ENCODE measurements around the gene TIAM2.

The TIAM2 gene

GRCh38 chr6:155195903-155196302 lies 200.8 kb downstream of the TIAM2 start:
- no peak for TF ChIP-seq CTCF (IDR thresholded peaks at IDR 0.05; ENCODE audit: low read depth, low read length, missing control alignments)
- no peak overlapping the region for H3K4me3 ChIP-seq (replicated peaks; ENCODE audit: low read depth, low read length)
- DNase-seq (ENCODE audit: extremely low read depth, low read depth): no peak

GRCh38 chr6:155196911-155197310 lies 201.8 kb downstream of the TIAM2 start:
- H3K4me3 ChIP-seq (replicated peaks; ENCODE audit: low read depth, low read length): no peak overlapping the region
- no peak for TF ChIP-seq CTCF (IDR thresholded peaks at IDR 0.05; ENCODE audit: low read depth, low read length, missing control alignments)
- DNase-seq (ENCODE audit: extremely low read depth, low read depth): no peak

GRCh38 chr6:155197932-155198331 lies 202.8 kb downstream of the TIAM2 start:
- DNase-seq (ENCODE audit: extremely low read depth, low read depth): no peak
- H3K4me3 ChIP-seq (replicated peaks; ENCODE audit: low read depth, low read length): no peak overlapping the region
- TF ChIP-seq CTCF (IDR thresholded peaks at IDR 0.05; ENCODE audit: low read depth, low read length, missing control alignments): no peak

- no peak for TF ChIP-seq CTCF (IDR thresholded peaks at IDR 0.05; ENCODE audit: low read depth, low read length, missing control alignments)
- DNase-seq (ENCODE audit: extremely low read depth, low read depth): no peak
- no peak overlapping the region for H3K4me3 ChIP-seq (replicated peaks; ENCODE audit: low read depth, low read length)
Measured at GRCh38 chr6:155200012-155200411, 204.9 kb downstream of the TIAM2 start.

- no peak overlapping the region for H3K4me3 ChIP-seq (replicated peaks; ENCODE audit: low read depth, low read length)
- no peak for TF ChIP-seq CTCF (IDR thresholded peaks at IDR 0.05; ENCODE audit: low read depth, low read length, missing control alignments)
- DNase-seq (ENCODE audit: extremely low read depth, low read depth): peak; percentile 84
Measured at GRCh38 chr6:155201461-155202226, 206.5 kb downstream of the TIAM2 start.

- DNase-seq (ENCODE audit: extremely low read depth, low read depth): no peak
- no peak overlapping the region for H3K4me3 ChIP-seq (replicated peaks; ENCODE audit: low read depth, low read length)
- TF ChIP-seq CTCF (IDR thresholded peaks at IDR 0.05; ENCODE audit: low read depth, low read length, missing control alignments): no peak
Measured at GRCh38 chr6:155207223-155207622, 212.1 kb downstream of the TIAM2 start.

- no peak for DNase-seq (ENCODE audit: extremely low read depth, low read depth)
- TF ChIP-seq CTCF (IDR thresholded peaks at IDR 0.05; ENCODE audit: low read depth, low read length, missing control alignments): no peak
- no peak overlapping the region for H3K4me3 ChIP-seq (replicated peaks; ENCODE audit: low read depth, low read length)
Measured at GRCh38 chr6:155212106-155212505, 217.0 kb downstream of the TIAM2 start.

Measured in HFF-Myc (cell line).